Stimulated activated naive CD8-positive, alpha-beta T cell treated with anti-CD3 and anti-CD28 coated beads, Interleukin-15, Interleukin-2, amounts not matched to agents 100 U/mL and 50 U/mL, for 24 hours (primary cell): ENCODE results near the gene UBR3.
"Not testable (repeated sequence)": the region's sequence is repeated elsewhere in the genome, so short reads cannot be mapped to it uniquely, and the experiment has no call there.

Experiments
- ATAC-seq: fragments of 150-1000 bp; cut with Tn5 transposase; one replicate; pipeline ENCODE4 v1.10.0; 2021
- DNase-seq: peaks from one replicate; pipeline ENCODE4 v3.0.0; 2021

UBR3 gene

GRCh38 chr2:169946546-169946945, 119.3 kb downstream of the UBR3 start:
- ATAC-seq: no peak
- no peak for DNase-seq

DNA sequence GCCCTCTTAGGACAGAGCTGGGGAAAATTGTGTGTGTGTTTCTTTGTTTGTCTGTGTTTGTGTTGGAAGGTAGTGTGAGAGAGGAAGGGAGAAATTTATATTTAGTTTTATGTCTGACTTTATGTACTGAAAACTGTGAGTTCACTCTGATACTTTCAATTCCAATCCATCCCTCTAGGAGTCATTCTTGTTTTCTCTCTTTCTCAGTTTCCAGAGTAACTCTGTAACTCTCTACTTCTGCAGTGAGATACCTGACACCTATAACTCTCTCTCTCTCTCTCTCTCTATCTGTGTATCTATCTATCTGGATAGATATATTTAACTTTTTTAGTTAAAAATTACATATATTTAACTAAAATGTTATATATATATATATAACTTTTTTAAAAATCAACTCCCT, 128.7 kb downstream of the UBR3 start:
- no peak for ATAC-seq
- DNase-seq: no peak

DNA sequence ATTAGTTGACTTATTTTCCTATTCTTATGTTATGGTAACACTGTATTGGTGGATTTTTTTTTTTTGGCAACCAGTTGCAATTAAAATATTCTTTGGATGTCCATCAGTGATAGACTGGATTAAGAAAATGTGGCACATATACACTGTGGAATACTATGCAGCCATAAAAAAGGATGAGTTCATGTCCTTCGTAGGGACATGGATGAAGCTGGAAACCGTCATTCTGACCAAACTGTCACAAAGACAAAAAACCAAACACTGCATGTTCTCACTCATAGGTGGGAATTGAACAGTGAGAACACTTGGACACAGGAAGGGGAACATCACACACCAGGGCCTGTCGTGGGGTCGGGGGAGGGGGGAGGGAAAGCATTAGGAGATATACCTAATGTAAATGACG, 130.0 kb downstream of the UBR3 start:
- DNase-seq, ATAC-seq: not testable (repeated sequence)

GRCh38 chr2:169961911-169962310, 134.7 kb downstream of the UBR3 start:
- ATAC-seq: no peak
- no peak for DNase-seq

DNA sequence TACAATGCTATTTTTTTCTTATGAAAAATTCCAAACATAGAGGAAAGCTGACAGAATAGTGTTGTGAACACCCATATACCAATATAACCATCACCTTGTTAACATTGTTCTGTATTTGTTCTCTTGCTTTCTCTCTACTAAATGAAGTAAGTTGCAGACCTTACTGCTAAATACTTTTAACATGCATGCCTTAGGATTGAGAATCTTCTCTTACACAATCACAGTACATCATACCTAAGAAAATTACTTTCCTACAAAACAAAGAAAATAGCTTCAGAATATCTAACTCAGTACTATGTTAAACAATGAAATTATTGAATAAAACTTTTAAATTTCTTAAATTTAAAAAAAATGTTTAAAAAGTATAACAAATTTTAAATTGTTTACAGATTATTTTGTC, 136.5 kb downstream of the UBR3 start:
- ATAC-seq: no peak
- no peak for DNase-seq

DNA sequence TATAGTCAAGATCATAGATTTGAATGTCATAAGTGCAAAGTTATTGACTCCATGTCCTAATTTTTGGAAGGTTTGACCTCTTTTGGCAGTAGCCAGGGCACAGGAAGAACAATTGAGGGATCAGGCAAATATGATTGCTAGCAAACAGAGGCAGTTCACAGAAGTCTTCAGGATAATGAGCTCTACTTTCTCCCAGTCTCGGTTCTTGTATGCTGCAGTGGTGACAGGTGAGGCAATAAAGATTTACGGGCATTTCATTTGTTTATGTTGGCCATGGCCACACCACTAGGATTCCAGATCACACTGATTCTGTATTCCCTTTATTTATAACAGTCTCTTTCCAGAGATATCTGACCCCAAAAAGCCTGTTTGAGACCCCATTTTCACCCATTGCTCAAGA, 137.5 kb downstream of the UBR3 start:
- DNase-seq (no peak), ATAC-seq (no peak)

DNA sequence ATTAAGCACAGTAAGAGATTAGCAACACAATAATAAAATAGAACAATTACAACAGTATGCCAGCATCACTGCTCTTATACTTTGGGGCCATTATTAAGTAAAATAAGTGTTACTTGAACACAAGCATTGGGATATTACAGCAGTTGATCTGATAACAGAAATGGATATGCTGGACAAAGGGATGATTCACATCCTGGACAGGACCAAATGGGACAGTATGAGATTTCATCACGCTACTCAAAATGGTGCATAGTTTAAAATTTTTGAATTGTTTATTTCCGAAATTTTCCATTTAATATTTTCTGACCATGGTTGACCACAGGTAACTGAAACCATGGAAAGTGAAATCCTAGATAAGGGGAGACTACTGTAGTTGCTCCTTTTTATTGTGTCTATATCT, 138.2 kb downstream of the UBR3 start:
- no peak for DNase-seq
- ATAC-seq: no peak

DNA sequence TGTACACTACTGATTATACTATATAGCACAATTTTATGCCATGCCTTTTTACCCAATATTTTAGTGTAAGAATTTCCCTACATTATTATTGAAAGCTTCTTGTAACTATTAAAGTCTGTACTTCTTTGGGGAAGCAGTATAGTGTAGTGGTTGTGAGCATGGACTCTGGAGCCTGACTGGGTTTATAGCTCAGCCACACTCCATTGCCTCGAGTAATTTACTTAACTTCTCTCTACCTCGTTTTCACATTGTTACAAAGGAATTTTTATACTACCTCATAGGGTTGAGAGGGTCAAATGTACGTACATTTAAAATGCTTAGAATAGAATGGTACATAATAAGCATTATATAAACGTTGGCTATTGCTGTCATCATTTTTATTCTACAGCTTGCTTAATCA, 139.2 kb downstream of the UBR3 start:
- no peak for ATAC-seq
- DNase-seq: no peak

GRCh38 chr2:169968743-169969142, 141.5 kb downstream of the UBR3 start:
- DNase-seq: no peak
- no peak for ATAC-seq

DNA sequence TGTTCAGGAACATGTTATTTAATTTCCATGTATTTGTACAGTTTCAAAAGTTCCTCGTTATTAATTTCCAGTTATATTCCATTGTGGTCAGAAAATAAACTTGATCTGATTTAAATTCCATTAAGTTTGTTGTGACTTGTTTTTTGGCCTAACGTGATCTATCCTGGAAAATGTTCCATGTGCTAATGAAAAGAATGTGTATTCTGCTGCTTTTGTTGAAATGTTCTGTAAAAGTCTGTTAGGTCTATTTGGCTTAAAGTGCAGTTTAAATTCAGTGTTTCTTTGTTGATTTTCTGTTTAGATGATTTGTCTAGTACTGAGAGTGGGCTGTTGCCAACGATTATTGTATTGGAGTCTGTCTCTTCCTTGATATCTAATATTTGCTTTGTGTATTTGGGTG, 148.0 kb downstream of the UBR3 start:
- ATAC-seq (no peak), DNase-seq (no peak)

- DNase-seq: no peak
- no peak for ATAC-seq
Measured at GRCh38 chr2:169976335-169976851, 149.1 kb downstream of the UBR3 start.

DNA sequence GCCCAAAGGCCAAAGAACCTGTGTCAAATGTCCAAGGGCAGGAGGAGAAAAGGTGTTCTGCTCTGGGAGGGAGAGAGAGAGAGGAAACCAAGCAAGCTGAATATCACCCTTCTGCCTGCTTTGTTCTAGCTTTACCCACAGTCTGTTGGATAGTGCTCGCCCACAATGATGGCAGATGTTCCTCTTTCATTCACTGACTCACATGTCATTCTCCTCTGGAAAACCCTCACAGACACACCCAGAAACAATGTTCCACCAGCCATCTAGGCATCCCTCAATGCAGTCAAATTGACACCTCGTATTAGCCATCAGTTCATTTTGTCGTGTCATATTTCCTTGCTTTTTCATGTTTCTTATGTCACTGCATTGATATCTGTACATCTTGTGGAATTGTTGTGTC, 150.3 kb downstream of the UBR3 start:
- DNase-seq (no peak), ATAC-seq (no peak)

DNA sequence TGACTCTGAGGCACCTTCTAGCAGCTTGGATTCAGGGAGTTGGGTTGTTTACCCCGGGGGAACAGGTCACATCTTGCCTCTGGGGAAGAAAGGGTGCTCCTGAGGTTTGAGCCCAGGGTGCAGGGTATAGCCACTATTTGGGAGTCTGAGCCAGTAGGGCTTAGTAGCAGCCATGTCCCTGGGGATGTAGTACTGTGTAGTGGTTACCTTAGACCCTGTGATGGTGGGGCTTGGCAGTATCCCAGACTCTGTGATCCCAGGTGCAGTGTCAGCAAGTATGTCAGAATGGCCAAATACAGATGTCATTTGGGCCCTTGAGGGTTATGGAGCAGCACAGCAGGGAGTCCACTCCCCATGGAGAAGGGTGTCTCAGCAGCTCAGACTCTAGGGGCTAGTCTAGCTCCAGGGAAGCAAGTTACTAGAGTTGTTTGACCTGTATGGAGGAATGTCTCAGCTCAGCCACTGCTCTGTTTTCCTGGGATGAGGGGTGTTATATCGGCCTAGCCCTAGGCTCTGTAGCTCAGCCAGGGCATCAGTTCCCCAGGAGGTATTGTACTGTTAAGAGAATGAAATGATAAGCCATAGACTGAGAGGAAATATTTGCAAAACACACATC, 151.3 kb downstream of the UBR3 start:
- ATAC-seq (no peak), DNase-seq (no peak)

GRCh38 chr2:169979025-169979424, 151.8 kb downstream of the UBR3 start:
- DNase-seq: no peak
- ATAC-seq: no peak

GRCh38 chr2:169980001-169980400, 152.7 kb downstream of the UBR3 start:
- no peak for DNase-seq
- no peak for ATAC-seq

GRCh38 chr2:169980643-169981042, 153.4 kb downstream of the UBR3 start:
- no peak for DNase-seq
- ATAC-seq: no peak

GRCh38 chr2:169982929-169983328, 155.7 kb downstream of the UBR3 start:
- DNase-seq (no peak), ATAC-seq (no peak)

DNA sequence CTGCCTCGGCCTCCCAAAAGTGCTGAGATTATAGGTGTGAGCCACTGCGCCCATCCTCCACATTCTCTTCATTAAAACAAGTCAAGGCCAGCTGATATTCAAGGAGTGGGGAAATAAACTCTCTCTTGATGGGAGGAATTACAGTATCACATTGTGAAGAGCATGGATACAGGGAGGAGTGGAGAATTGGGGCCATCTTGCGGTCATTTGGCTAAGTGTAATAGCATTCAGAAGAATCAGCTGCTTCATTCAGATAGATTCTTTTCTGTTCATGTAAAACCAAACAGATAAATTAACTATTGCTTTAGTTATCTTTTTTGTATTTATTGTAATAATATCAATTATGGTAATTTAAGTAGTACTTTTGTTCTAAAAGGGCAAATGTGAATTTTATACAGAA, 156.3 kb downstream of the UBR3 start:
- DNase-seq (no peak), ATAC-seq (no peak)

GRCh38 chr2:169984145-169984544, 156.9 kb downstream of the UBR3 start:
- ATAC-seq: no peak
- DNase-seq: no peak

GRCh38 chr2:169994752-169995151, 167.5 kb downstream of the UBR3 start:
- ATAC-seq: no peak
- DNase-seq: no peak

- DNase-seq: no peak
- ATAC-seq: no peak
Measured at GRCh38 chr2:169997140-169997887, 170.1 kb downstream of the UBR3 start.

- DNase-seq (no peak), ATAC-seq (no peak)
Measured at GRCh38 chr2:169999054-169999453, 171.8 kb downstream of the UBR3 start.

DNA sequence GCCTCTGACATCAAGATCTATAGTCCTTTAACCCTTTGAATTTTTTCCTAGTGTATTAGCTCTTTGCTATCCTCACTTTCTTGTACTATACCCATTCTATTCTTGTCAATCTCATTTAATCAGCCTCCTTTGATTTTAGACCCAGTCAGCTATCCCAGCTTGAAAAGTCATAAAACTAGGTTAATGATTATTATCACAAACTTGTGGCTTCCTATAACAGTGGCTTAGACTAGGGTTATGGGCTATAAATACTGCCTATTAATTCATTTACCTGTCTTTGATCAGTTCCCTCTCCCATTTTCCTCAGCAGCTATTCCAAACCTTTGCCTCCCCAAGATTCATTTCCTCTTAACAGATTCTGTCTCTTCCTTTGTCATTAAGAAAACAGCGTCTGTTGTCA, 174.8 kb downstream of the UBR3 start:
- DNase-seq: no peak
- no peak for ATAC-seq

DNA sequence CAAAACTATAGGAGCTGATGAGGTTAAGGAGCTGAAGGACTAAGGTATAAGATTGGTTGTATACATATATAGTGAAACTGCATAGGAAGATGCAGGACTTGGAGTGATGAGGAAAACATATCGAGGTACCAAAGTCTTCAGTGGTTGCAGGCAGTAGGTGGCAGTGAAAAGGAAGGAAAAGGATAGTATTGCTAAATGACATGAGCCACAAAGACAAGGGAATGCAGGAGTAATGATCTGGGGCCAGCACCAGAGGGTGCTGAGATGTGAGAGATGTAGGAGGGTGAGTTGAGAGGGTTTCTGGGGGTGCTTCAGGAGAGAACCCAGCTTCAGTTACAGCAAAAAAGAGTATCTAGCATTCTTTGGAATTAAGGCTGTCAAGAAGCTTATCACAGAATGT, 178.4 kb downstream of the UBR3 start:
- no peak for DNase-seq
- ATAC-seq: no peak
